Stimulated activated CD8-positive, alpha-beta memory T cell treated with anti-CD3 and anti-CD28 coated beads, Interleukin-12 subunit alpha, Interleukin-12 subunit beta, amount 100 ng/mL, for 24 hours (primary cell): ENCODE measurements around the gene CAMSAP1.

Experiments
- DNase-seq: peaks from one replicate; pipeline ENCODE4 v3.0.0-alpha.2; 2020; ENCODE audit errors: extremely low read depth

The CAMSAP1 gene

GRCh38 chr9:135758870-135759269, 148.5 kb downstream of the CAMSAP1 start:
- no peak for DNase-seq
